Suprapubic skin (tissue), 4 donors: Measurements from ENCODE around the gene ZNF692.

Source experiments
- CTCF ChIP-seq, 2 donors: fragments of 200-600 bp in 1 of 2; fragments of 450-650 bp in 1 of 2; sonication (generic) in 1 of 2; IDR thresholded peaks; one replicate each; pipeline ENCODE4 v1.5.1; 2016 to 2019; ENCODE audit warnings: antibody characterized with exemption in 2 of 2, mild to moderate bottlenecking in 1 of 2, moderate library complexity in 1 of 2
- EP300 ChIP-seq: sonication (generic); formaldehyde crosslinking; IDR thresholded peaks from one replicate; pipeline ENCODE4 v1.6.1; 2017; ENCODE audit warnings: antibody characterized with exemption
- POLR2A ChIP-seq, 2 donors: fragments of 450-650 bp; IDR thresholded peaks; one replicate each; pipeline ENCODE4 v1.6.1; 2017; ENCODE audit warnings: antibody characterized with exemption in 2 of 2, mild to moderate bottlenecking in 2 of 2, moderate library complexity in 2 of 2
- POLR2AphosphoS5 ChIP-seq, 3 donors: sonication (generic); formaldehyde crosslinking; IDR thresholded peaks; one replicate each; pipeline ENCODE4 v1.6.1; 2017; ENCODE audit warnings: antibody characterized with exemption in 3 of 3

GRCh38 chr1:248862695-248862997, 3.8 kb upstream of the ZNF692 start:
- TF ChIP-seq EP300 (no peak), CTCF (IDR thresholded peaks at IDR 0.05) (no peak), POLR2A (IDR thresholded peaks at IDR 0.05) (no peak), POLR2AphosphoS5 (IDR thresholded peaks at IDR 0.05) (no peak)
